GM06990 (cell line): ENCODE measurements around the gene CDK5R1.

ENCODE experiments used
- DNase-seq: peaks from one replicate; pipeline ENCODE4 v3.0.0-alpha.2; 2011; ENCODE audit not compliant: insufficient read length; ENCODE audit errors: extremely low read depth
- H3K27me3 ChIP-seq: replicated peaks from 2 replicates; pipeline ENCODE4 v1.6.0; 2011; ENCODE audit warnings: low read length; ENCODE audit not compliant: control insufficient read depth, insufficient read depth
- H3K36me3 ChIP-seq: 2 replicates; pipeline ENCODE4 v1.5.1; 2011; ENCODE audit warnings: low read length; ENCODE audit not compliant: control insufficient read depth, insufficient read depth
- H3K4me3 ChIP-seq: replicated peaks from 2 replicates; pipeline ENCODE4 v1.5.1; 2011; ENCODE audit warnings: low read depth, mild to moderate bottlenecking, control low read depth, low read length
- CTCF ChIP-seq: IDR thresholded peaks from 2 replicates; pipeline ENCODE4 v1.5.1; 2011; ENCODE audit warnings: low read length, control low read depth, mild to moderate bottlenecking, inconsistent platforms; ENCODE audit not compliant: insufficient read depth, poor library complexity, severe bottlenecking

The CDK5R1 gene

GRCh38 chr17:32461853-32462617 lies 24.8 kb upstream of the CDK5R1 start:
- Histone ChIP-seq H3K27me3 (no peaks in the 10 kb centered on the region), H3K4me3 (no peak overlapping the region), H3K36me3 (peaks cover 19% of the 10 kb centered on the region)
- DNase-seq, result no peak
- peak; percentile 71 for TF ChIP-seq CTCF

GRCh38 chr17:32463304-32463703 lies 23.5 kb upstream of the CDK5R1 start:
- no peak for TF ChIP-seq CTCF
- no peak for DNase-seq
- Histone ChIP-seq H3K4me3 (no peak overlapping the region), H3K27me3 (no peaks in the 10 kb centered on the region), H3K36me3 (peaks cover 17% of the 10 kb centered on the region)

GRCh38 chr17:32464374-32464773 lies 22.4 kb upstream of the CDK5R1 start:
- TF ChIP-seq CTCF, result no peak
- Histone ChIP-seq H3K4me3 (no peak overlapping the region), H3K27me3 (no peaks in the 10 kb centered on the region), H3K36me3 (peaks cover 17% of the 10 kb centered on the region)
- no peak for DNase-seq

GRCh38 chr17:32467949-32468348 lies 18.8 kb upstream of the CDK5R1 start:
- peaks cover 18% of the 10 kb centered on the region for H3K36me3 ChIP-seq
- TF ChIP-seq CTCF, result no peak
- no peak for DNase-seq
- H3K27me3 ChIP-seq, result no peaks in the 10 kb centered on the region
- no peak overlapping the region for H3K4me3 ChIP-seq

GRCh38 chr17:32470405-32471167 lies 16.2 kb upstream of the CDK5R1 start:
- no peak for TF ChIP-seq CTCF
- Histone ChIP-seq H3K4me3 (no peak overlapping the region), H3K27me3 (no peaks in the 10 kb centered on the region), H3K36me3 (peaks cover 22% of the 10 kb centered on the region)
- DNase-seq, result no peak
